Measurements from ENCODE around the gene GAPDHS. TPM values are rescaled to one million over a fixed set of nuclear protein-coding genes. Genes with fewer than 3 reads are reported as not detected.
A peak's percentile ranks its signal among the peaks of the same experiment; 100 is the strongest.

The GAPDHS gene
- total RNA-seq, 2 donors from 2014 or later: not detected

DNA sequence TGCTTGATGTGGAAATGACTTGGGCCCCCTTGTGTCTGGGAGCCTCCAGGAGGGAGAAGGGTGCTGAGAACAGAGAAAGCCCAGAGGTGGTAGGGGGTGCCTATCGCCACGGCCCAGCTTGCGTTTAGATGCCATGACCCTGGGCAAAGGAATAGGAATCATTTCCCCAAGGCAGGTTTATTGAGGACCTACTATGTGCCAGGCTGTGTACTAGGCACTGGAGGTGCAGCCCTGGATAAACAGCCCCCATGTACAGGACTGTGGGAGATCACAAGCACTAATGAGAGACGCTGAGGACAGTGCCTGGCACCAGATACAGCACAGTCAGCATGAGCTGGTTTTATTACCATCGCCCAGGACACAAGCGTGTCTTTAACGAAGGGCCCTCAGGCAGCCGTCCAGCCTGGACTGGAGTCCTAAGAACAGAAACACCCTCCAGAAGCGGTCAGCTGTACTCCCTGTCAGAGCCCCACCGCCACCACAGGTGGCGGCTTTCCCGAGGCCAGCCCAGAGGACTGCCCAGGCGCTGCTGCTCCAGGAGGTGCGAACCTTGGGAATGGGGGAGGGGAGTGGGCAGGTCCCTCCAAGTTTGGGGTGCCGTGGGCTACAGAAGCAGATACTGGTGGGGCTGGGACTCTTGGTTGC is 16.7 kb downstream of the GAPDHS start:
- Histone ChIP-seq H3K27ac (peak overlapping the region in 3 of 4 donors; percentile 32 to 69 (median 68)), H3K4me1 (peaks cover 47% of the 10 kb centered on the region), H3K4me3 (no peak overlapping the region), H3K36me3 (replicated peaks in 1 of 2; ENCODE audit: insufficient read depth in 1 of 2, low read depth in 2 of 2) (no peaks in the 10 kb centered on the region), H3K27me3 (no peaks in the 10 kb centered on the region), H3K9me3 (no peaks in the 10 kb centered on the region)
- WGBS, 2 donors: 25 to 49% methylated on average over 11 to 15 of the region's 15 CpGs
- intact Hi-C loops (cut with DNase I): loop anchor here (10.0 kb wide), 1 partner anchor 165 kb away; the partner anchor contains the start of gene KMT2B
- ATAC-seq (peak; percentile 74), DNase-seq (peak; percentile 77 to 88 (median 86))
- TF ChIP-seq, protein P1, sequence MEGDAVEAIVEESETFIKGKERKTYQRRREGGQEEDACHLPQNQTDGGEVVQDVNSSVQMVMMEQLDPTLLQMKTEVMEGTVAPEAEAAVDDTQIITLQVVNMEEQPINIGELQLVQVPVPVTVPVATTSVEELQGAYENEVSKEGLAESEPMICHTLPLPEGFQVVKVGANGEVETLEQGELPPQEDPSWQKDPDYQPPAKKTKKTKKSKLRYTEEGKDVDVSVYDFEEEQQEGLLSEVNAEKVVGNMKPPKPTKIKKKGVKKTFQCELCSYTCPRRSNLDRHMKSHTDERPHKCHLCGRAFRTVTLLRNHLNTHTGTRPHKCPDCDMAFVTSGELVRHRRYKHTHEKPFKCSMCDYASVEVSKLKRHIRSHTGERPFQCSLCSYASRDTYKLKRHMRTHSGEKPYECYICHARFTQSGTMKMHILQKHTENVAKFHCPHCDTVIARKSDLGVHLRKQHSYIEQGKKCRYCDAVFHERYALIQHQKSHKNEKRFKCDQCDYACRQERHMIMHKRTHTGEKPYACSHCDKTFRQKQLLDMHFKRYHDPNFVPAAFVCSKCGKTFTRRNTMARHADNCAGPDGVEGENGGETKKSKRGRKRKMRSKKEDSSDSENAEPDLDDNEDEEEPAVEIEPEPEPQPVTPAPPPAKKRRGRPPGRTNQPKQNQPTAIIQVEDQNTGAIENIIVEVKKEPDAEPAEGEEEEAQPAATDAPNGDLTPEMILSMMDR (IDR thresholded peaks at IDR 0.05): peak in 3 of 7 experiments; percentile 8 to 36 (median 22)
- TF ChIP-seq POLR2A (IDR thresholded peaks at IDR 0.05): no peak

DNA sequence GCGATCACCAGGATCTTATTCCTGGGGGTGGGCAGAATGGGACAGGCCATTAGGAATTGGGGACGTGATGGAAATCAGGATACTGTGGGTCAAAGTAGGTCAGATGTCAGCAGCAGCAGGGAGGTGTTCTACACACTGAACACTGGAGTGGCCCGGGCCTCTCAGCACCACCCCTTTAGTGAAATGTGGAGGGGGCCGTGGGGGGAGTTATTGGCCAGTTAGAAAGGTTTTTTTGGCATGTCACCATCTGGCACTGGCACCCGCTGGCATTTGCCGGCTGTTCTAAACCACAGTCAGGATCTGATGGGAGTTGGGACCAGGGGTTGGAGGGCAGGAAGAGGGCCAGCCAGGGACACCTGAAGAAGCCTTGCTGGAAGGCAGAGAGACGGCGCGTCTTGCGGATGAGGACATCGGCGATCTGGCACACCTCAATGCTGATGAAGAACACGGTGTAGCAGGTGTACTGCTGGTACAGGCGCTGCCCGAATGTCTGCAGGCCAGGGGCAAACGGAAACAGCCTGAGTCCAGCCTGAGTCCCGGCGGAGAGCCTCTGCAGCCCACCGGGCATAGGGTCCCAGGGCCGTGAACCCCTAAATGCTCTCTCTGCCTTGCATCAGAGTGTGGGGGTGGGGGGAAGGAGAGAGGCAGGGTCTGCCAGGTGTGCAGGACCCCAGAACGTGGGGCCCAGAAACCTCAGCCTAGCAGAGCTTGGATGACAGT is 18.0 kb downstream of the GAPDHS start:
- TF ChIP-seq, protein P1 (IDR thresholded peaks at IDR 0.05): no peak
- TF ChIP-seq POLR2A (IDR thresholded peaks at IDR 0.05): no peak
- Histone ChIP-seq H3K36me3 (replicated peaks in 1 of 2; ENCODE audit: insufficient read depth in 1 of 2, low read depth in 2 of 2) (no peaks in the 10 kb centered on the region), H3K4me1 (peaks cover 44% of the 10 kb centered on the region), H3K27ac (peak overlapping the region in 2 of 4 donors; percentile 68 to 69), H3K9me3 (no peaks in the 10 kb centered on the region), H3K4me3 (no peak overlapping the region), H3K27me3 (no peaks in the 10 kb centered on the region)
- DNase-seq (peak in 1 of 4 donors; percentile 30), ATAC-seq (no peak)
- intact Hi-C loops (cut with DNase I): loop anchor here (10.0 kb wide), 1 partner anchor 164 kb away; the partner anchor contains the start of gene KMT2B
- 73% methylated on average over 16 to 19 of the region's 21 CpGs for WGBS, 2 donors

- H3K4me3 ChIP-seq: no peak overlapping the region
- no peaks in the 10 kb centered on the region for H3K36me3 ChIP-seq (replicated peaks in 1 of 2; ENCODE audit: insufficient read depth in 1 of 2, low read depth in 2 of 2)
- H3K27ac ChIP-seq: no peak overlapping the region
- DNase-seq: no peak
- ATAC-seq: no peak
- peaks cover 33% of the 10 kb centered on the region for H3K4me1 ChIP-seq
- WGBS, 2 donors: 64 to 69% methylated on average over 11 to 13 of the region's 13 CpGs
- H3K27me3 ChIP-seq: no peaks in the 10 kb centered on the region
- intact Hi-C loops (cut with DNase I): loop anchor here (10.0 kb wide), 1 partner anchor 162 kb away; the partner anchor contains the start of gene KMT2B
- TF ChIP-seq, protein P1 (IDR thresholded peaks at IDR 0.05): no peak
- no peaks in the 10 kb centered on the region for H3K9me3 ChIP-seq
These were observed 19.5 kb downstream of the GAPDHS start for GRCh38 chr19:35552534-35553384.

- no peak overlapping the region for H3K4me3 ChIP-seq
- no peak overlapping the region for H3K27ac ChIP-seq
- intact Hi-C loops (cut with DNase I): loop anchor here (10.0 kb wide), 1 partner anchor 161 kb away; the partner anchor contains the start of gene KMT2B
- ATAC-seq (no peak), DNase-seq (no peak)
- no peaks in the 10 kb centered on the region for H3K27me3 ChIP-seq
- no peaks in the 10 kb centered on the region for H3K36me3 ChIP-seq (replicated peaks in 1 of 2; ENCODE audit: insufficient read depth in 1 of 2, low read depth in 2 of 2)
- WGBS, 2 donors: 60 to 74% methylated on average over 9 to 12 of the region's 14 CpGs
- no peak for TF ChIP-seq POLR2A (IDR thresholded peaks at IDR 0.05)
- TF ChIP-seq, protein P1 (IDR thresholded peaks at IDR 0.05): no peak
- H3K9me3 ChIP-seq: no peaks in the 10 kb centered on the region
- H3K4me1 ChIP-seq: peaks cover 41% of the 10 kb centered on the region
These were observed 20.2 kb downstream of the GAPDHS start for GRCh38 chr19:35553385-35554000.

All from body of pancreas (tissue), 4 donors.